DND-41 (cell line): ENCODE data around the gene PVRIG.
"Not testable (repeated sequence)": the region's sequence is repeated elsewhere in the genome, so short reads cannot be mapped to it uniquely, and the experiment has no call there.

Experiments used
- EZH2 ChIP-seq: IDR thresholded peaks from 3 replicates; pipeline ENCODE4 v1.6.1; 2012; ENCODE audit warnings: borderline replicate concordance, low read depth, mild to moderate bottlenecking, moderate library complexity, low read length, inconsistent platforms; ENCODE audit not compliant: severe bottlenecking
- TF ChIP-seq, protein P1 (sequence below): IDR thresholded peaks from 2 replicates; pipeline ENCODE4 v1.5.1; 2012; ENCODE audit warnings: borderline replicate concordance, low read length, moderate library complexity, mild to moderate bottlenecking; ENCODE audit not compliant: poor library complexity, severe bottlenecking; ENCODE audit errors: extremely low read depth

DNA sequence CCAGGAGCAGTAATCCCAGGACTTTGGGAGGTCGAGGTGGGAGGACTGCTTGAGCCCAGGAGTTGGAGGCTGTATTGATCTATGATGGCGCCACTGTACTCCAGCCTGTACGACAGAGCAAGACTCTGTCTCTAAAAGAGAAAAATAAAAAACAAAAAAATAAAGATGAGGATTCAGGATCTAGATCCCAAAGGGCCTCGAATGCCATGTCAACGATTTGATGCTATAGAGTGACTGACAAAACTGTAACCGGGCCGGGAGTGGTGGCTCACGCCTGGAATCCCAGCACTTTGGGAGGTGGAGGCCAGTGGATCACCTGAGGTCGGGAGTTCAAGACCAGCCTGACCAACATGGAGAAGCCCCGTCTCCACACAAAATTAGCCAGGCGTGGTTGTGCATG lies 49.1 kb downstream of the PVRIG start:
- TF ChIP-seq, protein P1, sequence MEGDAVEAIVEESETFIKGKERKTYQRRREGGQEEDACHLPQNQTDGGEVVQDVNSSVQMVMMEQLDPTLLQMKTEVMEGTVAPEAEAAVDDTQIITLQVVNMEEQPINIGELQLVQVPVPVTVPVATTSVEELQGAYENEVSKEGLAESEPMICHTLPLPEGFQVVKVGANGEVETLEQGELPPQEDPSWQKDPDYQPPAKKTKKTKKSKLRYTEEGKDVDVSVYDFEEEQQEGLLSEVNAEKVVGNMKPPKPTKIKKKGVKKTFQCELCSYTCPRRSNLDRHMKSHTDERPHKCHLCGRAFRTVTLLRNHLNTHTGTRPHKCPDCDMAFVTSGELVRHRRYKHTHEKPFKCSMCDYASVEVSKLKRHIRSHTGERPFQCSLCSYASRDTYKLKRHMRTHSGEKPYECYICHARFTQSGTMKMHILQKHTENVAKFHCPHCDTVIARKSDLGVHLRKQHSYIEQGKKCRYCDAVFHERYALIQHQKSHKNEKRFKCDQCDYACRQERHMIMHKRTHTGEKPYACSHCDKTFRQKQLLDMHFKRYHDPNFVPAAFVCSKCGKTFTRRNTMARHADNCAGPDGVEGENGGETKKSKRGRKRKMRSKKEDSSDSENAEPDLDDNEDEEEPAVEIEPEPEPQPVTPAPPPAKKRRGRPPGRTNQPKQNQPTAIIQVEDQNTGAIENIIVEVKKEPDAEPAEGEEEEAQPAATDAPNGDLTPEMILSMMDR, result not testable (repeated sequence)
- TF ChIP-seq EZH2, result not testable (repeated sequence)
